HEK293 (cell line): ENCODE measurements around the gene PSRC1.

Experiments
- CTCF ChIA-PET: fragments of 350-600 bp; formaldehyde crosslinking; extraction: SDS; loops from one replicate; lab custom pipeline; 2021; ENCODE audit warnings: antibody characterized with exemption; lab: Yijun Ruan, JAX
- POLR2A ChIA-PET: fragments of 300-600 bp; formaldehyde crosslinking; extraction: SDS; loops from one replicate; lab custom pipeline; 2020; ENCODE audit warnings: antibody characterized with exemption, inconsistent platforms; lab: Yijun Ruan, JAX
- H3K27ac ChIP-seq: fragments of 200-500 bp; sonication (Bioruptor generic); 2 replicates; pipeline ENCODE4 v1.5.1; 2014; ENCODE audit warnings: low read depth, low read length, control low read depth, inconsistent platforms; ENCODE audit errors: extremely low read depth
- H3K36me3 ChIP-seq, 2 experiments: fragments of 200-500 bp in 1 of 2; sonication (Bioruptor generic) in 1 of 2; 1 replicate in 1 of 2; 2 replicates in 1 of 2; pipeline ENCODE4 v1.5.1; 2014 to 2017; ENCODE audit warnings: inconsistent platforms in 2 of 2, low read length in 2 of 2; ENCODE audit not compliant: control insufficient read depth in 2 of 2, insufficient read depth in 1 of 2
- H3K4me1 ChIP-seq: fragments of 200-500 bp; sonication (Bioruptor generic); 2 replicates; pipeline ENCODE4 v1.5.1; 2014; ENCODE audit warnings: mild to moderate bottlenecking, low read length, inconsistent platforms; ENCODE audit not compliant: control insufficient read depth, insufficient read depth
- H3K4me3 ChIP-seq: 2 replicates; pipeline ENCODE4 v1.5.1; 2011; ENCODE audit warnings: low read depth, mild to moderate bottlenecking, control low read depth, low read length, moderate library complexity
- H3K9me3 ChIP-seq: fragments of 200-500 bp; sonication (Bioruptor generic); 2 replicates; pipeline ENCODE4 v1.5.1; 2014; ENCODE audit warnings: low read depth, low read length, inconsistent platforms; ENCODE audit not compliant: control insufficient read depth, insufficient read depth
- EGR2 ChIP-seq: fragments of 450-650 bp; formaldehyde crosslinking; IDR thresholded peaks from 2 replicates; pipeline ENCODE4 v1.5.1; 2016; ENCODE audit warnings: low read depth, missing biosample characterization, missing genetic modification characterization
- HOXC10 ChIP-seq: sonication (generic); formaldehyde crosslinking; IDR thresholded peaks from 2 replicates; pipeline ENCODE4 v1.8.1; 2023; ENCODE audit warnings: mild to moderate bottlenecking, missing genetic modification reagents
- IKZF3 ChIP-seq: fragments of 450-650 bp; IDR thresholded peaks from 2 replicates; pipeline ENCODE4 v1.5.0; 2018; ENCODE audit warnings: missing biosample characterization, mild to moderate bottlenecking, missing genetic modification characterization, moderate library complexity
- KLF1 ChIP-seq: fragments of 450-650 bp; formaldehyde crosslinking; IDR thresholded peaks from 2 replicates; pipeline ENCODE4 v1.5.1; 2016; ENCODE audit warnings: missing biosample characterization, missing genetic modification characterization
- KLF10 ChIP-seq: fragments of 450-650 bp; IDR thresholded peaks from 2 replicates; pipeline ENCODE4 v1.5.1; 2018; ENCODE audit warnings: missing biosample characterization, mild to moderate bottlenecking, missing genetic modification characterization
- KLF7 ChIP-seq: fragments of 450-650 bp; formaldehyde crosslinking; IDR thresholded peaks from 2 replicates; pipeline ENCODE4 v1.5.1; 2016; ENCODE audit warnings: missing biosample characterization, missing genetic modification characterization, borderline replicate concordance
- KLF9 ChIP-seq: fragments of 450-650 bp; formaldehyde crosslinking; IDR thresholded peaks from 2 replicates; pipeline ENCODE4 v1.5.1; 2016; ENCODE audit warnings: missing biosample characterization, missing genetic modification characterization, low read depth
- SP2 ChIP-seq: fragments of 450-650 bp; formaldehyde crosslinking; IDR thresholded peaks from 2 replicates; pipeline ENCODE4 v1.5.1; 2016; ENCODE audit warnings: missing biosample characterization, missing genetic modification characterization
- SP3 ChIP-seq: fragments of 450-650 bp; formaldehyde crosslinking; IDR thresholded peaks from 2 replicates; pipeline ENCODE4 v1.5.1; 2016; ENCODE audit warnings: missing biosample characterization, missing genetic modification characterization
- ZBTB8A ChIP-seq: fragments of 450-650 bp; formaldehyde crosslinking; IDR thresholded peaks from 2 replicates; pipeline ENCODE4 v1.5.1; 2016; ENCODE audit warnings: missing biosample characterization, missing genetic modification characterization
- ZEB2 ChIP-seq: fragments of 450-650 bp; formaldehyde crosslinking; IDR thresholded peaks from 2 replicates; pipeline ENCODE4 v1.5.1; 2016; ENCODE audit warnings: missing biosample characterization, missing genetic modification characterization
- ZIC2 ChIP-seq: fragments of 450-650 bp; formaldehyde crosslinking; IDR thresholded peaks from 2 replicates; pipeline ENCODE4 v1.5.1; 2016; ENCODE audit warnings: missing biosample characterization, missing genetic modification characterization
- ZNF138 ChIP-seq: fragments of 450-650 bp; formaldehyde crosslinking; IDR thresholded peaks from 2 replicates; pipeline ENCODE4 v1.5.1; 2016; ENCODE audit warnings: missing biosample characterization, missing genetic modification characterization, borderline replicate concordance
- ZNF140 ChIP-seq: fragments of 450-650 bp; formaldehyde crosslinking; IDR thresholded peaks from 2 replicates; pipeline ENCODE4 v1.5.1; 2016; ENCODE audit warnings: missing biosample characterization, missing genetic modification characterization
- ZNF2 ChIP-seq: fragments of 450-650 bp; formaldehyde crosslinking; IDR thresholded peaks from 2 replicates; pipeline ENCODE4 v1.5.1; 2016; ENCODE audit warnings: missing biosample characterization, missing genetic modification characterization
- ZNF311 ChIP-seq: fragments of 450-650 bp; formaldehyde crosslinking; IDR thresholded peaks from 2 replicates; pipeline ENCODE4 v1.5.1; 2017; ENCODE audit warnings: missing biosample characterization, missing genetic modification characterization, borderline replicate concordance
- ZNF354C ChIP-seq: fragments of 450-650 bp; formaldehyde crosslinking; IDR thresholded peaks from 2 replicates; pipeline ENCODE4 v1.5.1; 2016; ENCODE audit warnings: missing biosample characterization, missing genetic modification characterization, low read depth, borderline replicate concordance
- ZNF37A ChIP-seq: fragments of 450-650 bp; IDR thresholded peaks from 2 replicates; pipeline ENCODE4 v1.5.1; 2018; ENCODE audit warnings: missing biosample characterization, missing genetic modification characterization
- ZNF521 ChIP-seq: fragments of 450-650 bp; formaldehyde crosslinking; IDR thresholded peaks from 2 replicates; pipeline ENCODE4 v1.5.1; 2017; ENCODE audit warnings: missing biosample characterization, mild to moderate bottlenecking, missing genetic modification characterization
- ZNF560 ChIP-seq: fragments of 450-650 bp; formaldehyde crosslinking; IDR thresholded peaks from 2 replicates; pipeline ENCODE4 v1.5.1; 2017; ENCODE audit warnings: missing biosample characterization, missing genetic modification characterization, borderline replicate concordance
- ZNF585B ChIP-seq: fragments of 450-650 bp; formaldehyde crosslinking; IDR thresholded peaks from 2 replicates; pipeline ENCODE4 v1.5.1; 2016; ENCODE audit warnings: missing biosample characterization, missing genetic modification characterization
- ZNF596 ChIP-seq: fragments of 450-650 bp; IDR thresholded peaks from 2 replicates; pipeline ENCODE4 v1.5.0; 2018; ENCODE audit warnings: missing biosample characterization, mild to moderate bottlenecking, missing genetic modification characterization, moderate library complexity
- ZNF626 ChIP-seq: fragments of 450-650 bp; sonication (Bioruptor Pico); formaldehyde crosslinking; IDR thresholded peaks from 2 replicates; pipeline ENCODE4 v1.5.1; 2018; ENCODE audit warnings: missing biosample characterization, missing genetic modification characterization, inconsistent platforms
- ZSCAN30 ChIP-seq: fragments of 450-650 bp; IDR thresholded peaks from 2 replicates; pipeline ENCODE4 v1.5.1; 2018; ENCODE audit warnings: missing biosample characterization, mild to moderate bottlenecking, missing genetic modification characterization, moderate library complexity
- TF ChIP-seq, protein P1 (sequence below): fragments of 450-650 bp; formaldehyde crosslinking; IDR thresholded peaks from 2 replicates; pipeline ENCODE4 v1.5.1; 2017; ENCODE audit warnings: missing biosample characterization, missing genetic modification characterization
- TF ChIP-seq, protein P2 (sequence below): fragments of 450-650 bp; formaldehyde crosslinking; IDR thresholded peaks from 2 replicates; pipeline ENCODE4 v1.5.1; 2016; ENCODE audit warnings: missing biosample characterization, missing genetic modification characterization

PSRC1 gene

DNA sequence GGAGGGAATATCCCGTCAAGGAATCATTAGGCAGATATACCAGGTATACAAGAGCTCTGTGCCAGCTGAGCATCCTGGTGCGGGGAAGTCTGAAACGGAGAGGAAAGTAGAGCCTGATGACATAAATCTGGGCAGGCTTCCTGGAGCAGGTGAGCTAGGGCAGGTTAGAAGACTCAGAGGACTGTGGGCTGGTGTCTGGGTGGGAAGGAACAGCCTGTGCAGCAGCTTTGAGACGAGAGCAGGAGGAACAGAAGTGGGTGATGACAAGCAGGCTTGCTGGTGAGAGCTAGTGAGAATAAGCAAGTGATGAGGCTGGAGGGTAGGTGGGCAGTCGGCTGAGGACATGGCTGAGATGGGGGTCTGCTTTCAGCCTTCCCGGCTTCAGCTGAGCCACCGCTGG is 26.9 kb downstream of the PSRC1 start:
- no peak overlapping the region for H3K4me3 ChIP-seq
- H3K9me3 ChIP-seq = no peaks in the 10 kb centered on the region
- TF ChIP-seq ZNF311 (tag by site-specific recombination) (no peak), ZNF596 (tag by site-specific recombination) (no peak), ZNF354C (tag by site-specific recombination) (no peak), KLF7 (tag by site-specific recombination) (no peak), IKZF3 (tag by site-specific recombination) (no peak), ZNF2 (tag by site-specific recombination) (no peak)
- peaks cover 0 to 59% of the 10 kb centered on the region in 2 experiments; a peak in 1 of 3 replicates for H3K36me3 ChIP-seq
- ChIA-PET CTCF (interaction anchor here (0.5 to 2.6 kb wide), 6 partner anchors 7 to 143 kb away, joined by 3 to 14 read pairs (median 4); no protein-coding TSS in a partner anchor), POLR2A (no interaction called here)
- H3K27ac ChIP-seq = no peak overlapping the region
- H3K4me1 ChIP-seq = peaks cover 5% of the 10 kb centered on the region; the same call in 1 of the 2 replicates

DNA sequence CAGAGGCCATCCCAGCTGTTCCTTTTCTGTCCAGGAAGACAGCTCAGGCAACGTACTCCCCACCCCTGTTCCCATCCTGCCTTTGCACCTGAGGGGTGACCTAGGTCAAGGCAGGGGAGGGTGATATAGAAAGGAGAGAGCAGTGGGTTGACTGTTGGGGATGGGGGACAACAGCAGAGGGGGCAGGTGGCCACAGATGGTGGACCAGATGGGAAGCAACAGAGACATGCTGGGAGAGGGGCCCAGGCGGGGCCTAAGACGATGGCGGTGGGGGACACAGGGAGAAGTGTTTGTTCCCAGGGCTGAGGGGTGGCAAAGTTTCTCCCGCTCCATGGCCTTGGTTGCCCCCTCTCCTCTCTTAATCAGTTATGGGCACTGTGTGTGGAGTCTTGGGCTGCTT is 27.3 kb downstream of the PSRC1 start:
- CTCF ChIA-PET = interaction anchor here (0.9 to 2.6 kb wide), 7 partner anchors 8 to 276 kb away, joined by 3 to 14 read pairs (median 10); partner anchors contain the start of gene SORT1
- Histone ChIP-seq H3K4me3 (no peak overlapping the region), H3K9me3 (no peaks in the 10 kb centered on the region), H3K36me3 (peaks cover 0 to 59% of the 10 kb centered on the region in 2 experiments; a peak in 1 of 3 replicates), H3K27ac (no peak overlapping the region), H3K4me1 (peaks cover 5% of the 10 kb centered on the region; the same call in 1 of the 2 replicates)
- no peak for TF ChIP-seq ZNF138
- no peak for TF ChIP-seq KLF10 (tag by site-specific recombination)
- TF ChIP-seq, protein P1, sequence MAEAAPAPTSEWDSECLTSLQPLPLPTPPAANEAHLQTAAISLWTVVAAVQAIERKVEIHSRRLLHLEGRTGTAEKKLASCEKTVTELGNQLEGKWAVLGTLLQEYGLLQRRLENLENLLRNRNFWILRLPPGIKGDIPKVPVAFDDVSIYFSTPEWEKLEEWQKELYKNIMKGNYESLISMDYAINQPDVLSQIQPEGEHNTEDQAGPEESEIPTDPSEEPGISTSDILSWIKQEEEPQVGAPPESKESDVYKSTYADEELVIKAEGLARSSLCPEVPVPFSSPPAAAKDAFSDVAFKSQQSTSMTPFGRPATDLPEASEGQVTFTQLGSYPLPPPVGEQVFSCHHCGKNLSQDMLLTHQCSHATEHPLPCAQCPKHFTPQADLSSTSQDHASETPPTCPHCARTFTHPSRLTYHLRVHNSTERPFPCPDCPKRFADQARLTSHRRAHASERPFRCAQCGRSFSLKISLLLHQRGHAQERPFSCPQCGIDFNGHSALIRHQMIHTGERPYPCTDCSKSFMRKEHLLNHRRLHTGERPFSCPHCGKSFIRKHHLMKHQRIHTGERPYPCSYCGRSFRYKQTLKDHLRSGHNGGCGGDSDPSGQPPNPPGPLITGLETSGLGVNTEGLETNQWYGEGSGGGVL (tag by site-specific recombination) = no peak
- no peak for TF ChIP-seq SP3
- no peak for TF ChIP-seq KLF9
- no peak for TF ChIP-seq ZNF560 (tag by site-specific recombination)
- TF ChIP-seq ZEB2 = no peak
- POLR2A ChIA-PET = no interaction called here

DNA sequence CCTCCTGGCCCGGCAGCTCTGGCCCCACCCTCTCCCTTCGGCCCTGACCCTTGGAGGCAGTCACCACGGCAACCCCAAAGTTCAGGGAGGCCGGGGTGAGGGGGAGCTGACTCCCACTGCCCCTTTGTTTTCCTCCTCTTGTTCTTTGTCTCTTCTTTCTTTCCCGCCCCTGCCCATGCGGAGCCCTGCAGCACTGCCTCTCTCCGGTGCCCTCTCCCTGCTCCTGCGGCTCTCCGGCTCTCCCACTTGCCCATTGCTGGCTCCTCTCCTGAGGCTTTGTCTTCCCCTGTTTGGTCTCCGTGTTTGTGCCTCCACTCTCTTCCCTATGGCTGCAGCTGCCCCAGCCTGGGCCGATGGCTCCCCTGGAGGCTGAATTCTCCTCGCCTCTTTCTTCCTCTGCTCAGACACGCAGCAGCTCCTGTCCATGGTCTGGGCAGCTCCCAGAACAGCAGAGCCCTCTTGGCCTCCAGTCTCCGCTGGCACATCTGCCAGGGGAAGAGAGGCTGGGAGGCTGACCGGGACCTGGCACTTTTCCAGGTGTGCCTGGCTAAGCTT is 27.8 kb downstream of the PSRC1 start:
- Histone ChIP-seq H3K9me3 (no peaks in the 10 kb centered on the region), H3K27ac (no peak overlapping the region), H3K4me1 (peaks cover 5% of the 10 kb centered on the region; the same call in 1 of the 2 replicates), H3K36me3 (peaks cover 0 to 55% of the 10 kb centered on the region in 2 experiments; a peak in 1 of 3 replicates), H3K4me3 (no peak overlapping the region)
- ChIA-PET POLR2A (no interaction called here), CTCF (interaction anchor here (1.0 to 2.6 kb wide), 8 partner anchors 8 to 277 kb away, joined by 3 to 11 read pairs (median 4); partner anchors contain the start of genes PSRC1 and SORT1)
- no peak for TF ChIP-seq ZSCAN30
- TF ChIP-seq EGR2 (tag by site-specific recombination) = peak; percentile 29; the same call in 1 of the 2 replicates

DNA sequence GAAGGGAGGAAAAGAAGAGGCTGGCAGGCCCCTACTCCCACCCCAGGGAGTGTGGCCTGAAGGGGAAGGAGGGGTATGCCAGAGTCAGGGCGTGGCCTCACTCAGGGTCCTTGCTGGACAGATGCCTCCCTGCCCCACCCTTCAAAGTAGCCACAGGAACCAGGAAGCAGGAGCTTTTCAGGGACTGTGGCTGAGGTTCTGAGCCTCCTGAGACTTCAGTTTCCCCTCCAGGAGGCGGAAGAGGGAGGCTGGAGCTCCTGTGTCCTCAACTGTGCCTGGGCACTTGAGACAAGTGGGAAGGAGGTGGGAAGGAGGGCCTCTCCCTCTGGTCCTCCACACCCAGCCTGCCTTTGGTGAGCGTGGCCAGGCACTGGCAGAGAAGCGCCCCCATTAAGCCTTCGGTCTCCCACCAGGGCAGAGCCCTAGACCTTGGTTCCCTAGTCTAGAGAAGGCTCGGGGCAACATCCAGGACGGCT is 28.3 kb downstream of the PSRC1 start:
- Histone ChIP-seq H3K4me3 (no peak overlapping the region), H3K36me3 (peaks cover 0 to 53% of the 10 kb centered on the region in 2 experiments; a peak in 1 of 3 replicates), H3K27ac (no peak overlapping the region), H3K4me1 (peaks cover 5% of the 10 kb centered on the region; the same call in 1 of the 2 replicates), H3K9me3 (no peaks in the 10 kb centered on the region)
- CTCF ChIA-PET = interaction anchor here (0.6 to 2.6 kb wide), 9 partner anchors 9 to 1641 kb away, joined by 3 to 16 read pairs (median 4); partner anchors contain the start of genes PSRC1 and SORT1
- POLR2A ChIA-PET = interaction anchor here (0.6 to 1.9 kb wide), 3 partner anchors 22 to 144 kb away, joined by 3 to 7 read pairs (median 4); partner anchors contain the start of gene SORT1
- no peak for TF ChIP-seq ZNF626 (tag by site-specific recombination)
- TF ChIP-seq ZBTB8A (tag by site-specific recombination) = no peak
- TF ChIP-seq SP2 (tag by site-specific recombination) = no peak
- TF ChIP-seq ZNF140 (tag by site-specific recombination) = no peak
- TF ChIP-seq ZIC2 (tag by site-specific recombination) = peak; percentile 34; the same call in 1 of the 2 replicates
- no peak for TF ChIP-seq HOXC10
- TF ChIP-seq ZNF521 (tag by site-specific recombination) = no peak
- peak; percentile 88 for TF ChIP-seq KLF1 (tag by site-specific recombination)
- no peak for TF ChIP-seq ZNF37A
- TF ChIP-seq ZNF585B (tag by site-specific recombination) = no peak
- TF ChIP-seq, protein P2, sequence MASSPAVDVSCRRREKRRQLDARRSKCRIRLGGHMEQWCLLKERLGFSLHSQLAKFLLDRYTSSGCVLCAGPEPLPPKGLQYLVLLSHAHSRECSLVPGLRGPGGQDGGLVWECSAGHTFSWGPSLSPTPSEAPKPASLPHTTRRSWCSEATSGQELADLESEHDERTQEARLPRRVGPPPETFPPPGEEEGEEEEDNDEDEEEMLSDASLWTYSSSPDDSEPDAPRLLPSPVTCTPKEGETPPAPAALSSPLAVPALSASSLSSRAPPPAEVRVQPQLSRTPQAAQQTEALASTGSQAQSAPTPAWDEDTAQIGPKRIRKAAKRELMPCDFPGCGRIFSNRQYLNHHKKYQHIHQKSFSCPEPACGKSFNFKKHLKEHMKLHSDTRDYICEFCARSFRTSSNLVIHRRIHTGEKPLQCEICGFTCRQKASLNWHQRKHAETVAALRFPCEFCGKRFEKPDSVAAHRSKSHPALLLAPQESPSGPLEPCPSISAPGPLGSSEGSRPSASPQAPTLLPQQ = no peak
